ENCODE data around the gene ADAR. TPM values are rescaled to one million over a fixed set of nuclear protein-coding genes. Genes with fewer than 3 reads are reported as not detected.

ADAR gene
- total RNA-seq, 1 experiment from 2014 or later = 221 TPM

DNA sequence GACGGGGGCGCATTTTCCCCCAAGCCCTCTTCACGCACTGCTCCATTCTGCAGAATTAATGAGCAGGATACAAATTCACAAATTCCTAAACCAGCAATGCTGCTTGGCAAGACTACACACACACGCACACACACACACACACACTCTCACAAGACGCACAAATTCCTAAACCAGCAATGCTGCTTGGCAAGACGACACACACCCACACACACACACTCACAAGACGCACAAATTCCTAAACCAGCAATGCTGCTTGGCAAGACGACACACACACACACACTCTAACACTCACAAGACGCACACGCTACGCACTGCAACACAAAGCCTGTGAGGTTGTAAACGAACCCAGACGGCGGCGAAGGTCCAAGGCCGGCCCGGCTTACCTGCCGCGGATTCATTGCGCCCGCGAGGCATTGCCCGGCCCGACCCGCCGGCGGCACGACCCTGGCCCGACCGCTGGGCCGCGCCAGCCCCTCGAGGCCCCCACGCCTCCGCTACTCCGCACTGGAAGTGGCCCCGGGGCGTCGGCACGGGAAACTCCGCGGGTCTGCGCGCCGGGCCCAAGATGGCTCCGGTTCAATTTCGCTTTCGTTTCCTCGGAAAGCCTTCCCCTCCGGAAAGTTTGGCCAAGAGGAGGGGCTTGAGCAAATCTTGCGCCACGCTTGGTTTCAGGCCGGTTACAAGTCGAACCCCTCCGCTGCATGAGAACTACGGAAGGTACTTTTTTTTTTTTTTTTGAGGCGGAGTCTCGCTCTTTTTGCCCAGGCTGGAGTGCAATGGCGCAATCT is at the start of gene ADAR (continued):
- TF ChIP-seq, protein P1, sequence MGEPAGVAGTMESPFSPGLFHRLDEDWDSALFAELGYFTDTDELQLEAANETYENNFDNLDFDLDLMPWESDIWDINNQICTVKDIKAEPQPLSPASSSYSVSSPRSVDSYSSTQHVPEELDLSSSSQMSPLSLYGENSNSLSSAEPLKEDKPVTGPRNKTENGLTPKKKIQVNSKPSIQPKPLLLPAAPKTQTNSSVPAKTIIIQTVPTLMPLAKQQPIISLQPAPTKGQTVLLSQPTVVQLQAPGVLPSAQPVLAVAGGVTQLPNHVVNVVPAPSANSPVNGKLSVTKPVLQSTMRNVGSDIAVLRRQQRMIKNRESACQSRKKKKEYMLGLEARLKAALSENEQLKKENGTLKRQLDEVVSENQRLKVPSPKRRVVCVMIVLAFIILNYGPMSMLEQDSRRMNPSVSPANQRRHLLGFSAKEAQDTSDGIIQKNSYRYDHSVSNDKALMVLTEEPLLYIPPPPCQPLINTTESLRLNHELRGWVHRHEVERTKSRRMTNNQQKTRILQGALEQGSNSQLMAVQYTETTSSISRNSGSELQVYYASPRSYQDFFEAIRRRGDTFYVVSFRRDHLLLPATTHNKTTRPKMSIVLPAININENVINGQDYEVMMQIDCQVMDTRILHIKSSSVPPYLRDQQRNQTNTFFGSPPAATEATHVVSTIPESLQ (CRISPR knock-in tag; IDR thresholded peaks at IDR 0.05) = no peak
- TF ChIP-seq FOXK1 (CRISPR knock-in tag; IDR thresholded peaks at IDR 0.05) (no peak), HMGA2 (CRISPR knock-in tag; IDR thresholded peaks at IDR 0.05) (no peak), NR2C2 (CRISPR knock-in tag; IDR thresholded peaks at IDR 0.05) (no peak), CREM (CRISPR knock-in tag; IDR thresholded peaks at IDR 0.05) (peak; percentile 41; the same call in 1 of the 2 replicates), CBFB (CRISPR knock-in tag; IDR thresholded peaks at IDR 0.05; ENCODE audit: low read depth) (no peak), CREB1 (CRISPR knock-in tag; IDR thresholded peaks at IDR 0.05) (no peak), JAZF1 (CRISPR knock-in tag; IDR thresholded peaks at IDR 0.05) (no peak), ESRRA (CRISPR knock-in tag; IDR thresholded peaks at IDR 0.05; ENCODE audit: borderline replicate concordance) (peak; percentile 31; the same call in 1 of the 2 replicates), SP1 (CRISPR knock-in tag; conservative IDR thresholded peaks at IDR 0.05) (peak; percentile 49; the same call in 1 of the 2 replicates)
- TF ChIP-seq, protein P2, sequence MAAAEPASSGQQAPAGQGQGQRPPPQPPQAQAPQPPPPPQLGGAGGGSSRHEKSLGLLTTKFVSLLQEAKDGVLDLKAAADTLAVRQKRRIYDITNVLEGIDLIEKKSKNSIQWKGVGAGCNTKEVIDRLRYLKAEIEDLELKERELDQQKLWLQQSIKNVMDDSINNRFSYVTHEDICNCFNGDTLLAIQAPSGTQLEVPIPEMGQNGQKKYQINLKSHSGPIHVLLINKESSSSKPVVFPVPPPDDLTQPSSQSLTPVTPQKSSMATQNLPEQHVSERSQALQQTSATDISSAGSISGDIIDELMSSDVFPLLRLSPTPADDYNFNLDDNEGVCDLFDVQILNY (CRISPR knock-in tag; IDR thresholded peaks at IDR 0.05) = 0 out of 2 replicates have a peak, but pooled peaks have one; percentile 42
- TF ChIP-seq, protein P3, sequence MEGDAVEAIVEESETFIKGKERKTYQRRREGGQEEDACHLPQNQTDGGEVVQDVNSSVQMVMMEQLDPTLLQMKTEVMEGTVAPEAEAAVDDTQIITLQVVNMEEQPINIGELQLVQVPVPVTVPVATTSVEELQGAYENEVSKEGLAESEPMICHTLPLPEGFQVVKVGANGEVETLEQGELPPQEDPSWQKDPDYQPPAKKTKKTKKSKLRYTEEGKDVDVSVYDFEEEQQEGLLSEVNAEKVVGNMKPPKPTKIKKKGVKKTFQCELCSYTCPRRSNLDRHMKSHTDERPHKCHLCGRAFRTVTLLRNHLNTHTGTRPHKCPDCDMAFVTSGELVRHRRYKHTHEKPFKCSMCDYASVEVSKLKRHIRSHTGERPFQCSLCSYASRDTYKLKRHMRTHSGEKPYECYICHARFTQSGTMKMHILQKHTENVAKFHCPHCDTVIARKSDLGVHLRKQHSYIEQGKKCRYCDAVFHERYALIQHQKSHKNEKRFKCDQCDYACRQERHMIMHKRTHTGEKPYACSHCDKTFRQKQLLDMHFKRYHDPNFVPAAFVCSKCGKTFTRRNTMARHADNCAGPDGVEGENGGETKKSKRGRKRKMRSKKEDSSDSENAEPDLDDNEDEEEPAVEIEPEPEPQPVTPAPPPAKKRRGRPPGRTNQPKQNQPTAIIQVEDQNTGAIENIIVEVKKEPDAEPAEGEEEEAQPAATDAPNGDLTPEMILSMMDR (IDR thresholded peaks at IDR 0.05) = no peak
- TF ChIP-seq, protein P4, sequence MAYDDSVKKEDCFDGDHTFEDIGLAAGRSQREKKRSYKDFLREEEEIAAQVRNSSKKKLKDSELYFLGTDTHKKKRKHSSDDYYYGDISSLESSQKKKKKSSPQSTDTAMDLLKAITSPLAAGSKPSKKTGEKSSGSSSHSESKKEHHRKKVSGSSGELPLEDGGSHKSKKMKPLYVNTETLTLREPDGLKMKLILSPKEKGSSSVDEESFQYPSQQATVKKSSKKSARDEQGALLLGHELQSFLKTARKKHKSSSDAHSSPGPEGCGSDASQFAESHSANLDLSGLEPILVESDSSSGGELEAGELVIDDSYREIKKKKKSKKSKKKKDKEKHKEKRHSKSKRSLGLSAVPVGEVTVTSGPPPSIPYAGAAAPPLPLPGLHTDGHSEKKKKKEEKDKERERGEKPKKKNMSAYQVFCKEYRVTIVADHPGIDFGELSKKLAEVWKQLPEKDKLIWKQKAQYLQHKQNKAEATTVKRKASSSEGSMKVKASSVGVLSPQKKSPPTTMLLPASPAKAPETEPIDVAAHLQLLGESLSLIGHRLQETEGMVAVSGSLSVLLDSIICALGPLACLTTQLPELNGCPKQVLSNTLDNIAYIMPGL (CRISPR knock-in tag; IDR thresholded peaks at IDR 0.05) = peak; percentile 66
- TF ChIP-seq, protein P5, sequence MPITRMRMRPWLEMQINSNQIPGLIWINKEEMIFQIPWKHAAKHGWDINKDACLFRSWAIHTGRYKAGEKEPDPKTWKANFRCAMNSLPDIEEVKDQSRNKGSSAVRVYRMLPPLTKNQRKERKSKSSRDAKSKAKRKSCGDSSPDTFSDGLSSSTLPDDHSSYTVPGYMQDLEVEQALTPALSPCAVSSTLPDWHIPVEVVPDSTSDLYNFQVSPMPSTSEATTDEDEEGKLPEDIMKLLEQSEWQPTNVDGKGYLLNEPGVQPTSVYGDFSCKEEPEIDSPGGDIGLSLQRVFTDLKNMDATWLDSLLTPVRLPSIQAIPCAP (CRISPR knock-in tag; IDR thresholded peaks at IDR 0.05) = peak; percentile 45; the same call in 1 of the 2 replicates

DNA sequence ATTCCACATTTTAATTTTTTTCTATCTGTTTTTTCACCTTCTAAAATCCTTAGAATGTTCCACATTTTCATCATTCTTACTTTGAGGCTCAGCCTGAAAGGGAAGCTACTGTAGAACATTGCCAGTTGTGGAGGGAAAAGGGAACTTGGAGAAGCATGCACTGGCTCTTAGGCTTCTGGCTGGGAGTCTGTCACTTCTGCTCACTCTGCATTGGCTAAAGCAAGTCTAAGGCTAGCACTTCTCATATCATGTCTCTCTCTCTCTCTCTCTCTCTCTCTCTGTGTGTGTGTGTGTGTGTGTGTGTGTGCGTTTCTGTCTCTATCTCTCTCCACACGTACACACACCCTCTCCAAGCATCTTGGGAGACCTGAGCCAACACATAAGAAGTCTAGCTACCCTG is 49.6 kb upstream of the ADAR start:
- Mint-ChIP-seq H3K4me3 (no peak overlapping the region), H3K27ac (no peak overlapping the region), H3K36me3 (no peaks in the 10 kb centered on the region), H3K27me3 (ENCODE audit: low read depth) (no peaks in the 10 kb centered on the region), H3K4me1 (peaks cover 6% of the 10 kb centered on the region), H3K9me3 (peaks cover 7% of the 10 kb centered on the region; the same call in 1 of the 2 replicates)
- ATAC-seq (no peak), DNase-seq (ENCODE audit: low spot score) (no peak)
- ChIA-PET POLR2A (no interaction called here), CTCF (no interaction called here)
- TF ChIP-seq NR1H2 (CRISPR knock-in tag; IDR thresholded peaks at IDR 0.05) (no peak), HMGA2 (CRISPR knock-in tag; IDR thresholded peaks at IDR 0.05) (no peak), PRRX2 (CRISPR knock-in tag; IDR thresholded peaks at IDR 0.05) (no peak), ZNF138 (CRISPR knock-in tag; conservative IDR thresholded peaks at IDR 0.05) (no peak), SP1 (CRISPR knock-in tag; conservative IDR thresholded peaks at IDR 0.05) (no peak), ESRRA (CRISPR knock-in tag; IDR thresholded peaks at IDR 0.05; ENCODE audit: borderline replicate concordance) (no peak), GRHL2 (CRISPR knock-in tag; IDR thresholded peaks at IDR 0.05; ENCODE audit: insufficient replicate concordance, severe bottlenecking) (no peak), SOX15 (CRISPR knock-in tag; IDR thresholded peaks at IDR 0.05) (no peak), GABPB1 (CRISPR knock-in tag; IDR thresholded peaks at IDR 0.05) (no peak)
- TF ChIP-seq, protein P6, sequence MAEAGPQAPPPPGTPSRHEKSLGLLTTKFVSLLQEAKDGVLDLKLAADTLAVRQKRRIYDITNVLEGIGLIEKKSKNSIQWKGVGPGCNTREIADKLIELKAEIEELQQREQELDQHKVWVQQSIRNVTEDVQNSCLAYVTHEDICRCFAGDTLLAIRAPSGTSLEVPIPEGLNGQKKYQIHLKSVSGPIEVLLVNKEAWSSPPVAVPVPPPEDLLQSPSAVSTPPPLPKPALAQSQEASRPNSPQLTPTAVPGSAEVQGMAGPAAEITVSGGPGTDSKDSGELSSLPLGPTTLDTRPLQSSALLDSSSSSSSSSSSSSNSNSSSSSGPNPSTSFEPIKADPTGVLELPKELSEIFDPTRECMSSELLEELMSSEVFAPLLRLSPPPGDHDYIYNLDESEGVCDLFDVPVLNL (CRISPR knock-in tag; IDR thresholded peaks at IDR 0.05; ENCODE audit: borderline replicate concordance, low read depth) = no peak
- TF ChIP-seq, protein P7, sequence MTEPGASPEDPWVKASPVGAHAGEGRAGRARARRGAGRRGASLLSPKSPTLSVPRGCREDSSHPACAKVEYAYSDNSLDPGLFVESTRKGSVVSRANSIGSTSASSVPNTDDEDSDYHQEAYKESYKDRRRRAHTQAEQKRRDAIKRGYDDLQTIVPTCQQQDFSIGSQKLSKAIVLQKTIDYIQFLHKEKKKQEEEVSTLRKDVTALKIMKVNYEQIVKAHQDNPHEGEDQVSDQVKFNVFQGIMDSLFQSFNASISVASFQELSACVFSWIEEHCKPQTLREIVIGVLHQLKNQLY (CRISPR knock-in tag; IDR thresholded peaks at IDR 0.05) = no peak
- TF ChIP-seq, protein P2 (CRISPR knock-in tag; IDR thresholded peaks at IDR 0.05) = no peak

All from WTC11 (cell line).